Erythroblast (primary cell): ENCODE results near the gene ACADVL.
"Not testable (repeated sequence)": the region's sequence is repeated elsewhere in the genome, so short reads cannot be mapped to it uniquely, and the experiment has no call there.

Experiments
- GATA1 ChIP-seq: IDR thresholded peaks from 2 replicates; pipeline ENCODE4 v1.6.1; 2011; ENCODE audit warnings: low read depth, mild to moderate bottlenecking, control low read depth, low read length, moderate library complexity
- POLR2A ChIP-seq: IDR thresholded peaks from 2 replicates; pipeline ENCODE4 v1.6.1; 2011; ENCODE audit warnings: mild to moderate bottlenecking, low read length

- TF ChIP-seq POLR2A, GATA1: not testable (repeated sequence)
These were observed 47.1 kb upstream of the ACADVL start for GRCh38 chr17:7172522-7173191.
